HepG2 (cell line): ENCODE data around the gene DBN1. TPM values are rescaled to one million over a fixed set of nuclear protein-coding genes. Genes with fewer than 3 reads are reported as not detected.

Source experiments
- ATF7 ChIP-seq, 2 experiments: fragments of 450-650 bp in 1 of 2; sonication (generic) in 1 of 2; formaldehyde crosslinking in 1 of 2; IDR thresholded peaks; 2 replicates each; pipeline versions ENCODE4 v1.4.0 to v1.6.1; 2016 to 2020; ENCODE audit warnings: antibody characterized with exemption in 1 of 2, mild to moderate bottlenecking in 1 of 2, missing genetic modification reagents in 1 of 2
- CC2D1A ChIP-seq: sonication (generic); formaldehyde crosslinking; IDR thresholded peaks from 2 replicates; pipeline ENCODE4 v1.8.1; 2023; ENCODE audit warnings: mild to moderate bottlenecking, missing genetic modification reagents
- DR1 ChIP-seq: sonication (generic); formaldehyde crosslinking; IDR thresholded peaks from 2 replicates; pipeline ENCODE4 v1.8.0; 2021; ENCODE audit warnings: mild to moderate bottlenecking, missing genetic modification reagents, inconsistent platforms
- ETV5 ChIP-seq: IDR thresholded peaks from 2 replicates; pipeline ENCODE4 v1.6.1; 2018; ENCODE audit warnings: missing biosample characterization, missing genetic modification reagents, inconsistent platforms, borderline replicate concordance
- FOXK2 ChIP-seq: fragments of 450-650 bp; IDR thresholded peaks from 2 replicates; pipeline ENCODE4 v1.6.1; 2016
- GPN1 ChIP-seq: sonication (generic); formaldehyde crosslinking; IDR thresholded peaks from 2 replicates; pipeline ENCODE4 v1.5.1; 2020; ENCODE audit warnings: missing genetic modification reagents, borderline replicate concordance
- HCFC1 ChIP-seq: fragments of 150-350 bp; IDR thresholded peaks from 2 replicates; pipeline ENCODE4 v1.6.1; 2014; ENCODE audit warnings: low read depth, low read length
- HNF4A ChIP-seq: sonication (generic); formaldehyde crosslinking; IDR thresholded peaks from 2 replicates; pipeline ENCODE4 v1.4.0; 2020; ENCODE audit warnings: missing genetic modification reagents
- HNRNPL ChIP-seq: fragments of 200-400 bp; formaldehyde crosslinking; IDR thresholded peaks from 2 replicates; pipeline ENCODE4 v1.6.1; 2017; ENCODE audit warnings: mild to moderate bottlenecking, low read depth, low read length
- MEIS2 ChIP-seq: sonication (generic); formaldehyde crosslinking; IDR thresholded peaks from 2 replicates; pipeline ENCODE4 v1.9.0; 2021; ENCODE audit warnings: mild to moderate bottlenecking, missing genetic modification reagents
- NBN ChIP-seq: fragments of 450-650 bp; conservative IDR thresholded peaks from 2 replicates; pipeline ENCODE4 v1.6.1; 2017
- NCOA5 ChIP-seq: sonication (generic); formaldehyde crosslinking; IDR thresholded peaks from 2 replicates; pipeline ENCODE4 v1.4.0; 2020; ENCODE audit warnings: missing genetic modification reagents
- NR2F1 ChIP-seq, 2 experiments: fragments of 450-650 bp in 1 of 2; formaldehyde crosslinking in 1 of 2; IDR thresholded peaks; 2 replicates each; pipeline versions ENCODE4 v1.5.0 to v1.6.1; 2016 to 2020; ENCODE audit warnings: mild to moderate bottlenecking in 1 of 2, missing compliant biosample characterization in 1 of 2, missing genetic modification reagents in 1 of 2, moderate library complexity in 1 of 2
- PHF8 ChIP-seq: sonication (generic); formaldehyde crosslinking; IDR thresholded peaks from 2 replicates; pipeline ENCODE4 v1.5.0; 2020; ENCODE audit warnings: missing genetic modification reagents
- PLRG1 ChIP-seq: fragments of 450-650 bp; conservative IDR thresholded peaks from 2 replicates; pipeline ENCODE4 v1.6.1; 2016
- PPARG ChIP-seq: conservative IDR thresholded peaks from 2 replicates; pipeline ENCODE4 v1.6.1; 2016; ENCODE audit warnings: missing biosample characterization, missing genetic modification reagents
- PTBP1 ChIP-seq: fragments of 200-400 bp; formaldehyde crosslinking; IDR thresholded peaks from 2 replicates; pipeline ENCODE4 v1.6.1; 2018; ENCODE audit warnings: low read length, low read depth; ENCODE audit not compliant: poor library complexity, severe bottlenecking
- RBM39 ChIP-seq: fragments of 200-400 bp; formaldehyde crosslinking; IDR thresholded peaks from one replicate; pipeline ENCODE4 v1.6.1; 2018; ENCODE audit warnings: antibody characterized with exemption, mild to moderate bottlenecking, low read depth, low read length; ENCODE audit not compliant: poor library complexity, severe bottlenecking
- REL ChIP-seq: sonication (generic); formaldehyde crosslinking; conservative IDR thresholded peaks from 2 replicates; pipeline ENCODE4 v1.8.0; 2022; ENCODE audit warnings: mild to moderate bottlenecking, missing genetic modification reagents, moderate library complexity
- SP5 ChIP-seq: IDR thresholded peaks from 2 replicates; pipeline ENCODE4 v1.6.1; 2016; ENCODE audit warnings: low read depth, borderline replicate concordance
- STAT5B ChIP-seq: sonication (generic); formaldehyde crosslinking; IDR thresholded peaks from 2 replicates; pipeline ENCODE4 v1.4.0; 2020; ENCODE audit warnings: missing genetic modification reagents
- TARDBP ChIP-seq: sonication (generic); formaldehyde crosslinking; IDR thresholded peaks from 2 replicates; pipeline ENCODE4 v1.8.0; 2022; ENCODE audit warnings: mild to moderate bottlenecking, missing genetic modification reagents
- ZMYM3 ChIP-seq: sonication (generic); formaldehyde crosslinking; IDR thresholded peaks from 2 replicates; pipeline ENCODE4 v1.5.1; 2020; ENCODE audit warnings: mild to moderate bottlenecking, missing genetic modification reagents
- ZNF276 ChIP-seq: sonication (generic); formaldehyde crosslinking; IDR thresholded peaks from 2 replicates; pipeline ENCODE4 v1.4.0; 2020; ENCODE audit warnings: mild to moderate bottlenecking, low read depth, missing genetic modification reagents
- ZNF354B ChIP-seq: sonication (generic); formaldehyde crosslinking; IDR thresholded peaks from 2 replicates; pipeline ENCODE4 v1.8.0; 2022; ENCODE audit warnings: mild to moderate bottlenecking, missing genetic modification reagents
- ZNF501 ChIP-seq: sonication (generic); formaldehyde crosslinking; IDR thresholded peaks from 2 replicates; pipeline ENCODE4 v1.5.1; 2020; ENCODE audit warnings: mild to moderate bottlenecking, moderate library complexity, missing genetic modification reagents
- ZNF652 ChIP-seq: IDR thresholded peaks from 2 replicates; pipeline ENCODE4 v1.6.1; 2016; ENCODE audit warnings: low read depth, borderline replicate concordance
- ZNF770 ChIP-seq: sonication (generic); formaldehyde crosslinking; IDR thresholded peaks from 2 replicates; pipeline ENCODE4 v1.5.0; 2020; ENCODE audit warnings: mild to moderate bottlenecking, missing genetic modification reagents
- ZSCAN31 ChIP-seq: sonication (generic); formaldehyde crosslinking; IDR thresholded peaks from 2 replicates; pipeline ENCODE4 v1.5.0; 2020; ENCODE audit warnings: low read depth, mild to moderate bottlenecking, missing genetic modification reagents
- polyA plus RNA-seq, 8 experiments: library from polyadenylated mRNA; depleted of rRNA in 3 of 8; stranded (reverse) in 7 of 8; unstranded in 1 of 8; fragments of >200 nt; fragmentation: Illumina TruSeq in 4 of 8; extraction: Trizol in 4 of 8; gene quantifications; 2 replicates each; pipeline versions ENCODE4 v1.2.1 to v1.2.3, GENCODE V29; 2011 to 2016; ENCODE audit warnings: low read depth in 4 of 8, missing spikeins in 1 of 8, mixed read lengths in 1 of 8; ENCODE audit not compliant: insufficient read depth in 1 of 8
- total RNA-seq, 5 experiments: library from RNA; depleted of rRNA; stranded (reverse); fragments of >200 nt; fragmentation: Illumina TruSeq; extraction: Trizol; gene quantifications; 2 replicates each; pipeline ENCODE4 v1.2.3, GENCODE V29; 2016; ENCODE audit warnings: low read depth in 1 of 5

The DBN1 gene
- total and polyA plus RNA-seq, 2 of the 13 experiments (the other 11 are each of a cell fraction or from before 2014, with no cell fraction given) = 27.0 to 37.3 TPM

GRCh38 chr5:177455661-177456590, 17.5 kb downstream of the DBN1 start (continued):
- TF ChIP-seq SP5 = peak; percentile 40; the same call in 1 of the 2 replicates
- TF ChIP-seq GPN1 (CRISPR knock-in tag) = no peak
- no peak for TF ChIP-seq ZNF354B (CRISPR knock-in tag)
- TF ChIP-seq PHF8 (CRISPR knock-in tag) = peak; percentile 56; the same call in 1 of the 2 replicates
- no peak for TF ChIP-seq NCOA5 (CRISPR knock-in tag)
- TF ChIP-seq ZSCAN31 (CRISPR knock-in tag) = no peak
- no peak for TF ChIP-seq NBN
- no peak for TF ChIP-seq PTBP1
- TF ChIP-seq STAT5B (CRISPR knock-in tag) = no peak
- TF ChIP-seq MEIS2 (CRISPR knock-in tag) = no peak; the same call in 1 of the 2 replicates
- no peak for TF ChIP-seq HCFC1
- TF ChIP-seq TARDBP (CRISPR knock-in tag) = no peak
- no peak for TF ChIP-seq DR1
- TF ChIP-seq REL (CRISPR knock-in tag) = peak; percentile 19; the same call in 1 of the 2 replicates
- TF ChIP-seq NR2F1 (CRISPR knock-in tag; IDR thresholded peaks at IDR 0.05) = no peak
- TF ChIP-seq ZMYM3 (CRISPR knock-in tag) = no peak
- no peak; the same call in 1 of the 2 replicates for TF ChIP-seq ZNF501 (CRISPR knock-in tag)
- peak; percentile 30; the same call in 1 of the 2 replicates for TF ChIP-seq HNRNPL
- TF ChIP-seq ETV5 (CRISPR knock-in tag) = 0 out of 2 replicates have a peak, but pooled peaks have one; percentile 32
- no peak for TF ChIP-seq FOXK2
- peak; percentile 80 for TF ChIP-seq RBM39
- no peak for TF ChIP-seq ZNF652 (CRISPR knock-in tag)
- no peak for TF ChIP-seq PLRG1
- no peak for TF ChIP-seq ZNF276 (CRISPR knock-in tag)
- TF ChIP-seq HNF4A (CRISPR knock-in tag) = no peak
- TF ChIP-seq CC2D1A (CRISPR knock-in tag) = 0 out of 2 replicates have a peak, but pooled peaks have one; percentile 17
- no peak for TF ChIP-seq ATF7 (IDR thresholded peaks at IDR 0.05)
- no peak for TF ChIP-seq ATF7 (CRISPR knock-in tag; IDR thresholded peaks at IDR 0.05)
- TF ChIP-seq ZNF770 (CRISPR knock-in tag) = no peak
- TF ChIP-seq PPARG (CRISPR knock-in tag) = no peak
